ENCODE data around the gene KRT17. TPM values are rescaled to one million over a fixed set of nuclear protein-coding genes. Genes with fewer than 3 reads are reported as not detected.

The KRT17 gene
- total RNA-seq, 1 donor from 2014 or later = 5.9 TPM

- intact Hi-C loops (cut with DNase I) = no loop called here
- no peak overlapping the region for H3K27ac ChIP-seq
- H3K9me3 ChIP-seq = no peaks in the 10 kb centered on the region
- TF ChIP-seq CTCF (IDR thresholded peaks at IDR 0.05) = no peak
- no peaks in the 10 kb centered on the region for H3K36me3 ChIP-seq
- H3K4me1 ChIP-seq = no peaks in the 10 kb centered on the region
- H3K4me3 ChIP-seq = no peak overlapping the region
- no peak for DNase-seq
- ATAC-seq = no peak
- peaks cover 4% of the 10 kb centered on the region for H3K27me3 ChIP-seq
Observed at GRCh38 chr17:41594363-41594915, 29.9 kb downstream of the KRT17 start.

GRCh38 chr17:41593306-41593981, 30.9 kb downstream of the KRT17 start:
- no peaks in the 10 kb centered on the region for H3K4me1 ChIP-seq
- H3K27ac ChIP-seq = no peak overlapping the region
- TF ChIP-seq CTCF (IDR thresholded peaks at IDR 0.05) = no peak
- DNase-seq (peak; percentile 27), ATAC-seq (no peak)
- no peaks in the 10 kb centered on the region for H3K9me3 ChIP-seq
- H3K27me3 ChIP-seq = peaks cover 4% of the 10 kb centered on the region
- intact Hi-C loops (cut with DNase I) = no loop called here
- H3K36me3 ChIP-seq = no peaks in the 10 kb centered on the region
- H3K4me3 ChIP-seq = no peak overlapping the region

GRCh38 chr17:41592601-41593305, 31.6 kb downstream of the KRT17 start:
- H3K9me3 ChIP-seq = no peaks in the 10 kb centered on the region
- no peak for TF ChIP-seq CTCF (IDR thresholded peaks at IDR 0.05)
- intact Hi-C loops (cut with DNase I) = no loop called here
- H3K4me1 ChIP-seq = no peaks in the 10 kb centered on the region
- peaks cover 4% of the 10 kb centered on the region for H3K27me3 ChIP-seq
- ATAC-seq (no peak), DNase-seq (peak; percentile 32)
- H3K4me3 ChIP-seq = no peak overlapping the region
- H3K36me3 ChIP-seq = no peaks in the 10 kb centered on the region
- H3K27ac ChIP-seq = no peak overlapping the region

DNA sequence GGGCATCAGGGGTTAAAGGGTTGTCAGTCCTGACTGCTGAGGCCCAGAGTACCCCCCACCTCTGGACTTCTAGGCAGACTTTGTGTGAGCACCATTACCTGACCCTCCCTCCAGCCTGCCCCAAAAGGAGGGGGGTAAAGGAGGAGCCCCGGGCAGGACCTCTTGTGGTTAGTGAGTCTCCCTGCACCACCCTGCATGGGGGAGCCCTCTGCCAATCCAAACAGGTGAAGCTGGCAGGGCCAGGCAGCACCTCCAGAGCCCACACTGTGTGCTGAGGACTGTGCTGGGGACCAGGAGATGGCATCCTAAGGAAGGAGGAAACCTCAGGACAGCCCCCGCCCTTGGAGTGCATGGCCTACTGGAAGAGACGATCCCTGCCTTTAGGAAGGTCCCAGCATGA, 35.1 kb downstream of the KRT17 start:
- DNase-seq (peak; percentile 25), ATAC-seq (no peak)
- TF ChIP-seq CTCF (IDR thresholded peaks at IDR 0.05) = no peak
- Histone ChIP-seq H3K36me3 (no peaks in the 10 kb centered on the region), H3K4me1 (no peaks in the 10 kb centered on the region), H3K4me3 (no peak overlapping the region), H3K27me3 (peaks cover 4% of the 10 kb centered on the region), H3K9me3 (no peaks in the 10 kb centered on the region), H3K27ac (no peak overlapping the region)
- intact Hi-C loops (cut with DNase I) = no loop called here

- ATAC-seq (no peak), DNase-seq (peak; percentile 30)
- H3K27me3 ChIP-seq = peaks cover 4% of the 10 kb centered on the region
- intact Hi-C loops (cut with DNase I) = no loop called here
- H3K9me3 ChIP-seq = no peaks in the 10 kb centered on the region
- H3K27ac ChIP-seq = no peak overlapping the region
- no peaks in the 10 kb centered on the region for H3K36me3 ChIP-seq
- no peak for TF ChIP-seq CTCF (IDR thresholded peaks at IDR 0.05)
- H3K4me1 ChIP-seq = no peaks in the 10 kb centered on the region
- no peak overlapping the region for H3K4me3 ChIP-seq
Observed at GRCh38 chr17:41588126-41588810, 36.1 kb downstream of the KRT17 start.

Measured in upper lobe of right lung (tissue), 1 donor.